Measurements from ENCODE around the gene KRT33B. TPM values are rescaled to one million over a fixed set of nuclear protein-coding genes. Genes with fewer than 3 reads are reported as not detected.
A peak's percentile ranks its signal among the peaks of the same experiment; 100 is the strongest.

The KRT33B gene
- total RNA-seq, 2 experiments from 2014 or later, result not detected

GRCh38 chr17:41334385-41335305, 35.0 kb downstream of the KRT33B start:
- no peak for ATAC-seq
- TF ChIP-seq CTCF (IDR thresholded peaks at IDR 0.05), result no peak
- POLR2A ChIA-PET, result interaction anchor here (0.6 to 1.2 kb wide), 2 partner anchors 15 kb away, joined by 3 read pairs; no protein-coding TSS in a partner anchor
- Mint-ChIP-seq H3K27ac (peak overlapping the region; percentile 52), H3K36me3 (ENCODE audit: low read depth) (no peaks in the 10 kb centered on the region), H3K9me3 (no peaks in the 10 kb centered on the region), H3K4me1 (ENCODE audit: low read depth) (peaks cover 42% of the 10 kb centered on the region), H3K4me3 (no peak overlapping the region), H3K27me3 (no peaks in the 10 kb centered on the region)
- intact Hi-C loops (cut with micrococcal nuclease), result loop anchor here (5.0 kb wide), 1 partner anchor 427 kb away; no protein-coding TSS in a partner anchor
- CTCF ChIA-PET, result interaction anchor here (2.7 kb wide), 1 partner anchor 13 kb away, joined by 10 read pairs; no protein-coding TSS in a partner anchor
- peak; percentile 43 for DNase-seq

GRCh38 chr17:41333836-41334235, 35.8 kb downstream of the KRT33B start:
- Mint-ChIP-seq H3K4me1 (ENCODE audit: low read depth) (peaks cover 34% of the 10 kb centered on the region), H3K27me3 (no peaks in the 10 kb centered on the region), H3K4me3 (no peak overlapping the region), H3K36me3 (ENCODE audit: low read depth) (no peaks in the 10 kb centered on the region), H3K27ac (no peak overlapping the region), H3K9me3 (no peaks in the 10 kb centered on the region)
- DNase-seq, result no peak
- CTCF ChIA-PET, result interaction anchor here (2.7 kb wide), 1 partner anchor 12 kb away, joined by 10 read pairs; no protein-coding TSS in a partner anchor
- no peak for TF ChIP-seq CTCF (IDR thresholded peaks at IDR 0.05)
- intact Hi-C loops (cut with micrococcal nuclease), result no loop called here
- POLR2A ChIA-PET, result interaction anchor here (0.6 to 1.2 kb wide), 2 partner anchors 14 to 16 kb away, joined by 3 read pairs; no protein-coding TSS in a partner anchor
- ATAC-seq, result no peak

- H3K36me3 Mint-ChIP-seq (ENCODE audit: low read depth), result no peaks in the 10 kb centered on the region
- H3K27ac Mint-ChIP-seq, result no peak overlapping the region
- H3K4me1 Mint-ChIP-seq (ENCODE audit: low read depth), result peaks cover 33% of the 10 kb centered on the region
- H3K27me3 Mint-ChIP-seq, result no peaks in the 10 kb centered on the region
- ATAC-seq, result no peak
- no peak for DNase-seq
- POLR2A ChIA-PET, result interaction anchor here (1.2 kb wide), 1 partner anchor 16 kb away, joined by 3 read pairs; no protein-coding TSS in a partner anchor
- no peak overlapping the region for H3K4me3 Mint-ChIP-seq
- intact Hi-C loops (cut with micrococcal nuclease), result no loop called here
- CTCF ChIA-PET, result interaction anchor here (2.7 kb wide), 1 partner anchor 11 kb away, joined by 10 read pairs; no protein-coding TSS in a partner anchor
- no peaks in the 10 kb centered on the region for H3K9me3 Mint-ChIP-seq
- no peak for TF ChIP-seq CTCF (IDR thresholded peaks at IDR 0.05)
Observed at GRCh38 chr17:41333098-41333497, 36.5 kb downstream of the KRT33B start.

- POLR2A ChIA-PET, result no interaction called here
- TF ChIP-seq CTCF (IDR thresholded peaks at IDR 0.05), result no peak
- no peaks in the 10 kb centered on the region for H3K36me3 Mint-ChIP-seq (ENCODE audit: low read depth)
- ATAC-seq (no peak), DNase-seq (no peak)
- CTCF ChIA-PET, result interaction anchor here (2.7 kb wide), 1 partner anchor 10 kb away, joined by 16 read pairs; no protein-coding TSS in a partner anchor
- intact Hi-C loops (cut with micrococcal nuclease), result no loop called here
- H3K4me1 Mint-ChIP-seq (ENCODE audit: low read depth), result peaks cover 32% of the 10 kb centered on the region
- no peaks in the 10 kb centered on the region for H3K27me3 Mint-ChIP-seq
- H3K27ac Mint-ChIP-seq, result no peak overlapping the region
- H3K4me3 Mint-ChIP-seq, result no peak overlapping the region
- H3K9me3 Mint-ChIP-seq, result no peaks in the 10 kb centered on the region
Observed at GRCh38 chr17:41332239-41332638, 37.4 kb downstream of the KRT33B start.

GRCh38 chr17:41331606-41332005, 38.0 kb downstream of the KRT33B start:
- ATAC-seq, result no peak
- H3K4me1 Mint-ChIP-seq (ENCODE audit: low read depth), result peaks cover 38% of the 10 kb centered on the region
- CTCF ChIA-PET, result interaction anchor here (2.7 kb wide), 1 partner anchor 9 kb away, joined by 16 read pairs; no protein-coding TSS in a partner anchor

More at GRCh38 chr17:41331606-41332005, 38.0 kb downstream of the KRT33B start:
- no peak overlapping the region for H3K4me3 Mint-ChIP-seq
- no peaks in the 10 kb centered on the region for H3K36me3 Mint-ChIP-seq (ENCODE audit: low read depth)
- intact Hi-C loops (cut with micrococcal nuclease), result no loop called here
- no peak for TF ChIP-seq CTCF (IDR thresholded peaks at IDR 0.05)
- H3K27me3 Mint-ChIP-seq, result no peaks in the 10 kb centered on the region
- DNase-seq, result no peak
- POLR2A ChIA-PET, result no interaction called here
- H3K27ac Mint-ChIP-seq, result no peak overlapping the region
- no peaks in the 10 kb centered on the region for H3K9me3 Mint-ChIP-seq
